Adipocyte (in vitro differentiated cells): ENCODE results near the gene COX17.

Experiments used
- DNase-seq: peaks from one replicate; pipeline ENCODE4 v3.0.0-alpha.2; 2015; ENCODE audit warnings: low read depth
- H3K27me3 ChIP-seq: replicated peaks from 2 replicates; pipeline ENCODE4 v1.7.0; 2013; ENCODE audit warnings: mild to moderate bottlenecking, low read length, moderate library complexity; ENCODE audit not compliant: control insufficient read depth, insufficient read depth
- H3K36me3 ChIP-seq: 2 replicates; pipeline ENCODE4 v1.7.0; 2013; ENCODE audit warnings: low read length, mild to moderate bottlenecking, moderate library complexity; ENCODE audit not compliant: control insufficient read depth, insufficient read depth, severe bottlenecking
- H3K4me1 ChIP-seq: 2 replicates; pipeline ENCODE4 v1.7.0; 2013; ENCODE audit warnings: mild to moderate bottlenecking, low read length, moderate library complexity; ENCODE audit not compliant: control insufficient read depth, insufficient read depth
- H3K4me3 ChIP-seq: 2 replicates; pipeline ENCODE4 v1.7.0; 2013; ENCODE audit warnings: mild to moderate bottlenecking, low read length, moderate library complexity
- H3K9ac ChIP-seq: 2 replicates; pipeline ENCODE4 v1.7.0; 2013; ENCODE audit warnings: mild to moderate bottlenecking, low read length, moderate library complexity
- H3K9me3 ChIP-seq: 2 replicates; pipeline ENCODE4 v1.7.0; 2013; ENCODE audit warnings: mild to moderate bottlenecking, low read length, moderate library complexity; ENCODE audit not compliant: control insufficient read depth

COX17 gene

DNA sequence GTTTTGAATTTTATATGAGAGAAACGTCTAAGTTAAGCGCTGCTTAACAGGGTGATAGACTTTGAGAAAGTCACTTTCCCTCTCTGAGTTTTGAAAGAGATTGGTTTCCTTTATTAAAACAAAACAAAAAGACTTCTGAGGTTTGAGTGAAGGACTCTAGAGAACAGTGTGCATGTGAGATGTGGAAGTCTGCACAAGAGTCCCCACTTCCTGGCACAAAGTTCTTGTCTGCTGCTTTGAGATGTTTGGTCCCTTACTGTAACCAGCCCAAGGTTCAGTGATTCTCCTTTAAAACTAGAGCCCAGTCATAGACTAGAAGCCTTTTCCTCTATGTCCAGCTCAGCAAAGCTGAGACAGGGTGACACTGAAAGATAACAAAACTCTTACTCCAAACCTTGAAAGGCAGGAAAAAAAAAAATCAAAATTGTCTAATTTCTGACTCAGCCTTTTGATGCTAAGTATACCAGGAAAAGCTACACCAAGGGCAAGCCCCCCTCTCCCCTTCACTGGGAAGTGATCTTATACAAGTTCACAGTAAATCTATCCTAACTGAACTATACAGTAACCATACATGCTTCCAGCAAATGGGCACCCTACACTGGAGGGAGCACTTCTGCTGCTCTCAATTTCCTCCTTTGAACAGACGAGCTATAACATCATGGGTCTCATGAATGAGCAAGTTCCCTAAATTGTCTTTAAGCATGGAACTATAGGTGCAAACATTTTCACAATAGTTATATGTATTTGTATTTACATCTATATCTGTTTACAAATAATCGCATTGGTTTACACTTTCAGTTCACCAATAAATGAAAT is 19.1 kb downstream of the COX17 start:
- no peaks in the 10 kb centered on the region for H3K27me3 ChIP-seq
- no peak for DNase-seq
- H3K4me3 ChIP-seq: no peak overlapping the region
- no peaks in the 10 kb centered on the region for H3K36me3 ChIP-seq
- H3K4me1 ChIP-seq: peaks cover 13% of the 10 kb centered on the region
- H3K9me3 ChIP-seq: no peaks in the 10 kb centered on the region
- H3K9ac ChIP-seq: no peak overlapping the region

DNA sequence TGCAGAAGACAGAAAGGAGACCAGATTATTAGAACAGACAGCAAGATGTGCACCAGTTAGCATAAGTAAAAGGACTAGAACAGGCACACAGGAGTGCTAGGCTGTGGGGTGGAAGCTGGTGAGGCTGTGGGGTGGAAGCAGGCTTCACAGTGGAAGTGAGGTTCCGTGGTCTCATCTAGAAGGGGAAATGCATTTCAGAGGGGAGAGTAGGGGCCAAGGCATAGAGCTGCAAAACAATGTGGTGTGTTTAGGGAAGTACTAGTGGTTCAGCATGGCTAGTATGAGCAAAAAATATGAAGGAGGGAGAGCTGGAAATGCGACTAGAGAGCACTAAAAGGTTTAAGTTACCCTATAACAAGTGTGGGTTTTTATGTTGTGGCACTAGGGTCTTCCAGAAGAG is 23.3 kb downstream of the COX17 start:
- Histone ChIP-seq H3K4me1 (peaks cover 6% of the 10 kb centered on the region), H3K27me3 (no peaks in the 10 kb centered on the region), H3K4me3 (no peak overlapping the region), H3K9ac (no peak overlapping the region), H3K9me3 (no peaks in the 10 kb centered on the region), H3K36me3 (no peaks in the 10 kb centered on the region)
- no peak for DNase-seq

DNA sequence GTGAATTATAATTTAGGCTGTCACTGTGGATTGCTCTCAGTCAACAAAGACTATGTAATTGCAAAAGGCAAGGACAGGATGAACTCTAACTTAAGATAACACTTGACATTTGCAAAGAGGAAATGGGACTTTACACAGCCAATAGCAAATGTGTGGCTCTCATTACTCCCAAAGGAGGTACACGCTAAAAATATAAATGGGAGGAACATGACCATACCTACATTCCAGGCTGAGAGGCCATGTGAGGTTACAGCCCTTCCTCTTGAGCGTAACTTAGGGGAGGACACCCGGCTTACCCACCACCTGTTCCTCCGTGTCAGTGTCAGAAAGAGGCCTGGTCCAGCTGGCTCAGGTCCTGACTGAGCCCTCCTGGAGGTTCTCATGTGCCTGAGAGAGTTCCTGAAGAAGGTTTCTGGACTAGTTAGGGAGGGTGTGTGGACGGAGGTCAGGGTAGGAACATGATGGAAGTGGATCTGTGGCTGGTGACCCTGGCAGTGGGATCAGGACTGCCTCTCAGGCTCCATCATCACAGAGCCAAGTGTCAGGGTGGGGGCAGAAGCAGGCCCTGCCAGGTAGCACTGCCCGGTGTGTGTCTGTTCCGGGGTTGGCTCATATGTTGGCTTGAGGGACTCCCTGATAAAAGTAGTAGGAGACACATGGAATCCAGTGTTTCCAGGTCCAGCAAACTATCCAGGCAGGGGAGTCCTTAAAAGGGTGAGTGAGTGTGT is 24.7 kb downstream of the COX17 start:
- H3K27me3 ChIP-seq: no peaks in the 10 kb centered on the region
- no peak for DNase-seq
- H3K4me3 ChIP-seq: no peak overlapping the region
- H3K36me3 ChIP-seq: no peaks in the 10 kb centered on the region
- H3K4me1 ChIP-seq: peaks cover 15% of the 10 kb centered on the region
- H3K9ac ChIP-seq: no peak overlapping the region
- H3K9me3 ChIP-seq: no peaks in the 10 kb centered on the region

DNA sequence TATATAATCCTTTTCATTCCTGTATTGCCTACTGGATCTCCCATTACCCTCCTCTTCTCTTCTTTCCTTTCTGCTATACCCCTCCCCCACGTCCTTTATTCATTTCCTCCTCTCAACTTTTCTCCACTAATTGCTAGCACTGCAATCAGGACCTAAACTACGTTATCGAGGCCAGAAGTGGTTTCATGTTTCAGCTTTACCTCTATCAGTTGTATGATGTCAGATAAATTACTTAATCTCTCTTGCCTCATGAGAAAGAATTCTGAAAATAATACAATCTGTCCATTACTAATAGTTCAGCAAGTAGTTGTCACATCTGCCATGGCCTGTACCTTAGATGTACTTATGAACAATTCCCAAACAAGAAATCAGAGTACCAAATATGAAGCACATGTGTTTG is 27.4 kb downstream of the COX17 start:
- H3K4me3 ChIP-seq: no peak overlapping the region
- no peak overlapping the region for H3K9ac ChIP-seq
- no peaks in the 10 kb centered on the region for H3K9me3 ChIP-seq
- peaks cover 21% of the 10 kb centered on the region for H3K4me1 ChIP-seq
- H3K36me3 ChIP-seq: no peaks in the 10 kb centered on the region
- H3K27me3 ChIP-seq: no peaks in the 10 kb centered on the region
- no peak for DNase-seq

DNA sequence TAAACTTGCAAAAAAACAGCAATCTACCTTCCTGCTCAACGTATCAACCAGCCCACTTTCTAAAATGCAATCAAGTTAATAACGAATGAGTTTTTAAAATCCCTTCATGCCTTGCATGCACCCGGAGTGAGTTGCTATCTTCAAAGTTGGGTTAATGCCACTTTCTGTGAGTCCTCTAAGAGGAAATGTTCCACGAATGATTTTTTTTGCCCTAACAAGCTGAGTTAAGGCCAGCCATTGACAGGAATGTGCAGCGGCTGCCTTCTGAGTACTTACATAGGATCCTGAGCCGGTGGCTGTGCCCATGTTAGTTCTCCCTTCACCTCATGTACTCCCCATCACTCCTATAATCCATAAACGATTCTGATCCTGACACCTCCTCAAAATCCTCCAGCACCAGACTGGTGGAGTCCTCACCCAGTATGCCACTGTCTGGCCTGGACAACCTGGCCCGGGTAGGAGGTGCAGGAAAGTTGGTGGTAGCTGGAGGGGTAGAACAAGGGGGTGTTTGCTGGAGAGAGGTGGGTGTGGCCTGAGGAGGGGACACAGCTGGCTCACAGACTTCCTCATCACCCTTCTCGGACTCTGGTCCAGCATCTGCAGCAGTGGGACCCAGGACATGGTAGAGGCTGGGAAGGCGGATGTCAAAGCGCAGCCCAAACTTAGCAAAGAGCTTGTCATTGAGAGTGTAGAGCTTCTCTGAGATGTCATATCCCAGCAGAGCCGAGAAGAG is 29.2 kb downstream of the COX17 start:
- peaks cover 28% of the 10 kb centered on the region for H3K4me1 ChIP-seq
- no peak overlapping the region for H3K9ac ChIP-seq
- no peaks in the 10 kb centered on the region for H3K27me3 ChIP-seq
- DNase-seq: no peak
- H3K4me3 ChIP-seq: no peak overlapping the region
- no peaks in the 10 kb centered on the region for H3K9me3 ChIP-seq
- H3K36me3 ChIP-seq: no peaks in the 10 kb centered on the region

DNA sequence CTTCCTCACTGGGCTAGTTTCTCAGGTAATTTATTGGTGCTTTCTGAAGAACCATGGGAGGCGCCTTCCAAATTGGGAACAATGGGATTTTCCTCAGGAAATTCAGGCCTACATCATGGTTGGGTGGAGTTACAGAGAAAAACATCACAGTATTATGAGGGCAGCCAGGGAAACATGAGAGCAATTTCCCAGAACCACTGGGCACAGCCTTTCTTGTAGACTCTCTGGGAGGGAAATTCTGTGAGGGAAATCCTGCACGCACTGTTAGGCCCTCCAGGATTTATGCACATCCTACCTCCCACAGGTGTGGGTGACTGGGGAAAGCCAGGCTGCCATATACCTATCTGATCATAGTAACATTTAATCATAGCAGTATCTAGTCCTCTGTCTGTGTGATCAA is 30.0 kb downstream of the COX17 start:
- no peaks in the 10 kb centered on the region for H3K27me3 ChIP-seq
- no peaks in the 10 kb centered on the region for H3K36me3 ChIP-seq
- peaks cover 30% of the 10 kb centered on the region for H3K4me1 ChIP-seq
- no peaks in the 10 kb centered on the region for H3K9me3 ChIP-seq
- H3K9ac ChIP-seq: no peak overlapping the region
- DNase-seq: no peak
- H3K4me3 ChIP-seq: no peak overlapping the region

DNA sequence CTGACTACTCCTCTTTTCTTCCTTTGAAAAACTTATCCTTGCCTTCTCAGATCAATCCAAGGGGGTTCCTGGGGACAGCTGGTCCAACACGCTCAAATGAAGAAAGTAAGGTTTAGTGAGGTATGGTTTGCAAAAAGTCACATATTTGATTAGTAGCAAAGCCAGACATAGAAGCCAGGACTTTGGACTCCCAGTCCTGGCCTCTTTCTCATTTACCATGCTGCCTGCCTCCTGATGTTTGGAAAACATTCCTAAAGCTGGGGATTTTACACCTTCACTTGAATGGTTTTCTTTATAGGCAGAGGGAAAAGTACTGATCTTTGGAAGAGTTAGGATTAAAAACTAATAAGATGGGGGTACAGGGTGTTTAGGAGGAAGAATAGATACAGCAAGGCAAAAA is 31.4 kb downstream of the COX17 start:
- H3K36me3 ChIP-seq: no peaks in the 10 kb centered on the region
- peaks cover 4% of the 10 kb centered on the region for H3K9me3 ChIP-seq
- no peak overlapping the region for H3K9ac ChIP-seq
- H3K4me3 ChIP-seq: no peak overlapping the region
- no peak for DNase-seq
- H3K27me3 ChIP-seq: no peaks in the 10 kb centered on the region
- peaks cover 30% of the 10 kb centered on the region for H3K4me1 ChIP-seq

DNA sequence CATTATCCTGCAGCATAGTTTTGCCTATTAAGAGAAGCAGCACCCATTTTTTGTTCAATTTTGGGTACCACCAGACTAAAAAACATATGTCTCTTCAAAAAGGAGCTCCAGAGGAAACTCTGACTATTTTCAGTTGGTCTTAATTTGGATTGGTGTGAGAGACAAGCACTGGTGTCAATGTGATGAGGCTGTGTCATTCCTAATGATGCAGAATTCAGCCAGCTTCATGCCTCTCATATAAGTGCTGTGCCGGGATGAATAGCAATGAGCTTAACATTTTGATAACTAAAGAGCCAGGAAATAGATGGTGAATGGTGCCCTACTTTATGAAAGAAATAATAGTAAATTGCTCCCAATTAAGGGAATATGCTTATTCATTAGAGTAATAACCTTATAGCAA is 32.7 kb downstream of the COX17 start:
- H3K4me3 ChIP-seq: no peak overlapping the region
- H3K27me3 ChIP-seq: no peaks in the 10 kb centered on the region
- H3K36me3 ChIP-seq: no peaks in the 10 kb centered on the region
- no peak overlapping the region for H3K9ac ChIP-seq
- H3K4me1 ChIP-seq: peaks cover 23% of the 10 kb centered on the region
- DNase-seq: no peak
- peaks cover 4% of the 10 kb centered on the region for H3K9me3 ChIP-seq

DNA sequence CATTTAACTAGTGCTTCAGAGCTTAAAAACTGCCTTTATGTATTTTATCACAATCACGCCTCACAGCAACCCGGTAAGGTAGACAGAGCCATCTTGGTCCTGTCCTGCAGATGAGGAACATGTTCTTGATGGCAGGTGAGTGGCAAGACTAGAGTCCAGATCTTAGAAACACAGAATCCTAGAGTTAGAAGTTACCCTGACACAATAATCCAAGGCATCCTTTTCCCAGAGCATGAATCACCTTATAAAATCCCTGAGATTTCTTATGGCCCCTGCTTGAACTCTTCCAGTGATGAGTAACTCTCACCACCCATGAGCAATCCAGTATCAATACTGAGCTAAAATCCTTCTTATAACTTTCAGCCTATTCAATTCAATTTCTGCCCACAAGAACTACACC is 33.7 kb downstream of the COX17 start:
- H3K9me3 ChIP-seq: peaks cover 4% of the 10 kb centered on the region
- H3K36me3 ChIP-seq: no peaks in the 10 kb centered on the region
- no peak overlapping the region for H3K4me3 ChIP-seq
- H3K27me3 ChIP-seq: no peaks in the 10 kb centered on the region
- DNase-seq: peak; percentile 56
- H3K4me1 ChIP-seq: peaks cover 32% of the 10 kb centered on the region
- no peak overlapping the region for H3K9ac ChIP-seq

DNA sequence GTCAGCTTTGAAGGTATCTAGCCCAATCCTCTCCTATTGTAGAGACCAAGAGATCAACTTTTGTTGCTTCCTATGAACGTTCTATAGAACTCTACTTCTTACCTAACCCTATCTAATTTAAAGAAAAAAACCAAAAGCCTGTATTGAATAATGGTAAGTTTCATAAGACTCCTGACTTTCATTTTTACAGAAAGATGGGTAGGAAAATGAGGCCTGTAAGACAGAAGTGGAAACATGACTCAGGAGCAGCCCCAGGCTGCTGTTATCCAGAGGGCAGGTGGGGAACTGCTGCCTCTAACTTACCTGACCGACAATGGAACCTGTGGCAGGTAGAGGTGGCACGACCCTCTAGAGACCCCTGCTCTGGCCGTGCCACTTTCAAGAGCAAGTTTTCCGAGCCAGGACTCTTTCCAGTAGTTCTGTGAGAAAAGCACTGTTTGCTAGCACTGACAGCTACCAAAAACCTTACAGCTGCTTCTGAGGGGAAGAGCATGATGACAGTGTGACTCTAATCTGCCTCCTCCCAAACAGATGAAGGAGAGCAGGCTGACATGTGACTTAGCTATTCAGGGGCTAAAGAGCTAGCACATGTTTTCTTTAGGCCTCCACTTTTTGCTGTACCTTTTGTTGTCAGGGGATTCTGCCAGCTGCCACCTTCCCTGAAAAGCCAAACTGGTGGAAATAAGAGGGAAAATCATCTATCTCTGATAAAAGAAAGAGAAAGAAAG is 34.3 kb downstream of the COX17 start:
- H3K4me1 ChIP-seq: peaks cover 34% of the 10 kb centered on the region
- no peak for DNase-seq
- H3K9me3 ChIP-seq: peaks cover 4% of the 10 kb centered on the region
- no peak overlapping the region for H3K4me3 ChIP-seq
- H3K27me3 ChIP-seq: no peaks in the 10 kb centered on the region
- no peak overlapping the region for H3K9ac ChIP-seq
- no peaks in the 10 kb centered on the region for H3K36me3 ChIP-seq

DNA sequence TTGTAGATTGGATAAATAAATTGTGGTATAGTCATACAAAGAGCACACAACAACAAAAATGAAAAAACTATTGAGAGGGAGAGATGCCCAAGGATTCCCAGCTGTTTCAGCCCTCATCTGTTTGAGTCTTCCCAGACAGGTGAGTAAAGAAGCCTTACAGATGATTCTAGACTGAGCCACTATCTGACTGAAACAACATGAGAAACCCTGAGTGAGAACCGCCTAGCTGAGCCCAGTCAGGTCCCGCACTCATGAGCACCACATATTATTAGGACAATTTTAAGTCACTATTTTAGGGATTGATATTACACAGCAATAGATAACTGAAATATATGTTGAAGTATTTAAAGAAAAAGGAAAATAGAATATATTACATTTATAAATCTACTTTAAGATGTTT is 35.8 kb downstream of the COX17 start:
- Histone ChIP-seq H3K27me3 (no peaks in the 10 kb centered on the region), H3K4me1 (peaks cover 39% of the 10 kb centered on the region), H3K36me3 (no peaks in the 10 kb centered on the region), H3K9me3 (peaks cover 4% of the 10 kb centered on the region), H3K4me3 (no peak overlapping the region), H3K9ac (no peak overlapping the region)
- DNase-seq: no peak
